Hematopoietic multipotent progenitor cell treated with erythropoietin and hydrocortisone succinate and interleukin-3 and kit ligand, for 17 days (in vitro differentiated cells): ENCODE results near the gene SBNO2.

Source experiments
- DNase-seq: peaks from one replicate; pipeline ENCODE4 v3.0.0-alpha.2; 2015; ENCODE audit warnings: low spot score

SBNO2 gene

DNA sequence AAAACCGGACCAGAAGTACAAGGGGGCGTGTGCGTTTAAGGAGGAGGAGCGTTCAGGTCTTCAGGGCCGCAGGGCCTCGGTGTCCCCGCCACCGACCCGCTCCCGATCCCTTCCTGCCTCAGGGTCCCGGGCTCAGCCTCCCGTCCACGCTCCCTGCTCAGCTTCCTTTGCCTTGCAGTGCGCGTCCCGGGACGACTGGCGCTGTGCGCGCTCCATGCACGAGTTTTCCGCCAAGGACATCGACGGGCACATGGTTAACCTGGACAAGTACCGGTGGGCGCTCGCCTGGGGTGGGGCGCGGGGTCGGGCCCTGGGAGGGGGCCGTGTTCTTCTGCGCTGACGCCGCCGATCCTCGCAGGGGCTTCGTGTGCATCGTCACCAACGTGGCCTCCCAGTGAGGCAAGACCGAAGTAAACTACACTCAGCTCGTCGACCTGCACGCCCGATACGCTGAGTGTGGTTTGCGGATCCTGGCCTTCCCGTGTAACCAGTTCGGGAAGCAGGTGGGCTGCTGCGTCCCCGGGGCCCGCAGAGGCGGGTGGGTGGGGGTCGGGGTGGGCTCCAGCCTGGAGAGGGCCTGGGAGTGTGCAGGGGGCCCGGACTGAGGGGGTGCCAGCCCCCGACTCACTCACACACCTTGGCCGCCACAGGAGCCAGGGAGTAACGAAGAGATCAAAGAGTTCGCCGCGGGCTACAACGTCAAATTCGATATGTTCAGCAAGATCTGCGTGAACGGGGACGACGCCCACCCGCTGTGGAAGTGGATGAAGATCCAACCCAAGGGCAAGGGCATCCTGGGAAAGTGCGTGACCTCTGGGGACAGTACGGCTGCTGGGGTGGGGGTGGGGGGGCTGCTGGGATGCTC lies 68.8 kb downstream of the SBNO2 start:
- no peak for DNase-seq

DNA sequence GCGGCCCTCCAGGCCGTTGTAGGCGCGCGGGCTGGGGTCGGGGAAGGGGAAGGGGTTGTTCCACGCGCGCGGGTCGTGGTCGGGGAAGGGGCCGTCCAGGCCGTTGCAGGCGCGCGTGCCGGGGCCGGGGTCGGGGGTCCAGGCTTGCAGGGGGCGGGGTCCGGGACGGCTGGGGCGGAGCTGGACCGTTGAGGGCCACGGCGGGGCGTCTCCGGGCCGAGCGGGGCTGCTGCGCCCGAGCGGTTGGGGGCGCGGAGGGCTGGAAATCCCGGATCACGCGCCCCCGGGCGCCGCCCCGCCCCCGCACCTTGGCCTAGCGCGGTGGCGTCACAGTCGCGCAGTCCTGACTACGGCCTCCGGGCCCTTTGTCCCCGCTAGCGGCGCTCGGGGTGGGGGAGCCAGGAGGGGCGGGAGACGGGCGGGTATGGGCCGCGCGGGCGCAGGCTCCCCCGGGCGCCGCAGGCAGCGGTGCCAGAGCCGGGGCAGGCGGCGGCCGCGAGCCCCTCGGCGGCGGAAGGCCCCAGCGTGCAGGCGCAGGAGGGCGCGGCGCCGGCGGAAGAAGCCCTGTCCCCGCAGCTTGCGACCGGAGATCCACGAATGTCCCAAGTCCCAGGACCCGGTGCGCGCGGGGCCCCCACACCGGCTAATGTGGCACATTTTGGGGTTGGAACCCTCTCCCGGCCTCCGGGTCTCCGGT lies 69.6 kb downstream of the SBNO2 start:
- peak; percentile 55 for DNase-seq

DNA sequence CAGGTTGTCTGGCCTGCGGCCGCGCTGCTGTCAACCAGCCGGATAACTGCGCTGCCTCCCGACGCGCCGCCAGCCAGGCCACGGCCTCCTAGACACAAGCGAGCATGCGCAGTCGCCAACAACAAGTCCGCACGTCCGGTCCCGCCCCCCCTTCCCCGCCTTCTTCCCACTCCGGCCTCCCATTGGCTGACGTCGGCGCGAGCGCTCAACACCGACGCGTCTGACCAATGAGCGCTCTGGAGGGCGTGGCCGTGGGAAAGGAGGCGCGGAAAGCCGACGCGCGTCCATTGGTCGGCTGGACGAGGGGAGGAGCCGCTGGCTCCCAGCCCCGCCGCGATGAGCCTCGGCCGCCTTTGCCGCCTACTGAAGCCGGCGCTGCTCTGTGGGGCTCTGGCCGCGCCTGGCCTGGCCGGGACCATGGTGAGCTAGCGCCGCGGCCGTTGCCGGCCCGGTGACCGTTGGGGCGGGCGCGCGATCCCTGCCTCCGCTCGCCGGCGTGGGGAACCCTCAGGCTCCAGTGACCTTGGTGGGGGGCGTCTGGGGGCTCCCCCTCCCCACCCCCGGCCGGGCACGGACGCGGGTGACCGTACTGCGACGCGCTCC lies 70.3 kb downstream of the SBNO2 start, which contains the start of gene GPX4:
Gene GPX4 (plus strand): TSS at position 287 of the 603 bp plus-strand sequence. CDS start 50 bp downstream, at position 337.
- DNase-seq: peak; percentile 100

DNA sequence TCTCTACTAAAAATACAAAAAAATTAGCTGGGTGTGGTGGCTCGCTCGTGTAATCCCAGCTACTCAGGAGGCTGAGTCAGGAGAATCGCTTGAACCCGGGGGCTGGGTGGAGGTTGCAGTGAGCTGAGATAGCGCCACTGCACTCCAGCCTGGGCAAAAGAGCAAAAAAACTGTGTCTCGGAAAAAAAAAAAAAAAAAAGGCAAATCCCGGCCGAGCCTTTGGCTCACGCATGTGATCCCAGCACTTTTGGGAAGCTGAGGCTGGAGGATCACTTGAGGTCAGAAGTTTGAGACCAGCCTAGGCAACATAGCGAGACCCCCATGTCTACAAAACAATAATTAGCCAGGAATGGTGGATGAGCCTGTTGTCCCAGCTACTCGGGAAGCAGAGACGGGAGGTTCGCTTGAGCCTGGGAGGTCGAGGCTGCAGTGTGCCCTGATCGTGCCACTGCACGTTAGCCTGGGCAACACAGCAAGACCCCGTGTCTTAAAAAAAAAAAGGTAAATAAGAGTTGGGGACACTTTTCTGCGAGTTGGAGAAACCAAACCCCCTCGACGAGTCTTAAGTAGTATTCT lies 70.8 kb downstream of the SBNO2 start:
- peak; percentile 66 for DNase-seq

DNA sequence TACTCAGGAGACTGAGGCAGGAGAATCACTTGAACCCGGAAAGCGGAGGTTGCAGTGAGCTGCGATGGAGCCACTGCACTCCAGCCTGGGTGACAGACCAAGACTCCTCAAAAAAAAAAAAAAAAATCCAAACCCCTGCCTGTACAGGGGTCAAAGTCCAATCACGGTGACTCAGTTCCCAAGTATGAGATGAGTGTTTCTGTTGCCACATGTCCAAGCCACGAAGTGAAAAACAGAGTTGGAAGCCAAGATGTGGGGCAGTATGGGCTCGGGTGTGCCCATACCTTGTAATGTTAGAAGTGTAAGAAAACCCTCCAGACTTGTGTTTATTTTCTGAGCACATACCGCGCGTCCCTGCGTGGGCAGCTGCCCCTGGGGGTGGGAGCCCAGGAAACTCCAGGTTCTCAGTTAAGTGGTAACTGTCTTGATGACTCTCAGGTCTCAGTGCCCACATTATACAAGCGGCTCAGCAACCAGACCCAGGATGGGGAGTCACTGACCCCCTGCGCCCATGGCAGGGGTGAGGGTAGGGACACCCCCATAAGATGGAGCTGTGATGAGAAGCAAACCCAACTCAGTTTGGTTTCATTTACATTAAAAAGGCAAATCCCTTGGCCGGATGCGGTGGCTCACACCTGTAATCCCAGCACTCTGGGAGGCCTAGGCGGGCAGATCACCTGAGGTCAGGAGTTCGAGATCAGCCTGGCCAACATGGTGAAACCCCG lies 71.5 kb downstream of the SBNO2 start:
- peak; percentile 70 for DNase-seq

DNA sequence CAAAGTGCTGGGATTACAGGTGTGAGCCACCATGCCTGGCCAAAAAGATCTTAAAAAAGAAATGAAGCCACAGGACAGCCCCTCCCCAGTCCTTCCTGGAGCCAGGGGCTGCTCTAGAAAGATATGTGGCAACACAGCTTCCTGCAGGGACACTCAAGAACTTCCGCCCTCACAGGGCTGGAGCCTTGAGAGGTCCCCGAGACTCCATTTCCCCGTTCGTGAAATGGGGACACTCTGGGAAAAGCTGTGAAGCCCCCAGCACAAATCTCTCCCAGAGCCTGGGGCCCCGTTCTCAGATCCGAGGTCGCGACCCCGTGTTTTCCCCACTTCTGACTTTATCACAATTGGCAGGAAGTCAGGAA lies 72.8 kb downstream of the SBNO2 start:
- DNase-seq: no peak

GRCh38 chr19:1098177-1099051 lies 75.7 kb downstream of the SBNO2 start:
- peak; percentile 30 for DNase-seq

DNA sequence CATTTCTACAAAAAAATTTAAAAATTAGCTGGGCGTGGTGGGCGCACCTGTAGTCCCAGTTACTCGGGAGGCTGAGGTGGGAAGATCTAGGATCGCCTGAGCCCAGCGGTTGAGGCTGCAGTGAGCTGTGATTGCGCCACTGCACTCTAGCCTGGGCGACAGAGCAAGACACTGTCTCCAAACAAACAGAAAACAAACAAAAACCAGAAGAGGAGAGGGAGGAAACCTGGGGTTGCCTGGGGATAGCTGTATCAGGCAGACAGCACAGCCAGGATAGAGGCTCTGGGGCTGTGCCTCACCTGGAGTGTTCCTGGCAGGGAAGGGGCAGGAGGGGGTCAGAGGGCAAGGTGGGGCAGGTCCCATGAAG lies 76.3 kb downstream of the SBNO2 start:
- no peak for DNase-seq

- DNase-seq: peak; percentile 99
Observed at GRCh38 chr19:1094978-1095701, 78.9 kb downstream of the SBNO2 start, which contains the start of gene POLR2E. Gene POLR2E, minus strand, starts transcription at chr19:1095375. Its CDS starts 60 bp downstream, at chr19:1095315.

DNA sequence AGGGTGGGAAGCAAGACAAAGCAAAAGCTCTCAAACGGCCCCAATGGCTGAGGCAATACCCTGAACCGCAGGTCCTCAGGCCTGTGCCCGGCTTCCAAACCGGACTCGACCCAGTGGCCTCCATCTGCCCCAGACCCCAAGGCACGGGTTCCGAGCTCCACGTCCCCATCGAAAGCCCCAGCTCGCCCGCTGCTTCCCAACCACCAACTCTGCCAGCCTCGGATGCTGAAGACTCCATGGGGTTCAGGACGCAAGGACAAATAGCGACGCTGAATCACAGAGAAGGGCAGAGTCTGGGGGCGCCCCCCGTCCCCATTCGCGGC lies 79.5 kb downstream of the SBNO2 start:
- no peak for DNase-seq

- DNase-seq: no peak
Observed at GRCh38 chr19:1093811-1094553, 80.1 kb downstream of the SBNO2 start.

DNA sequence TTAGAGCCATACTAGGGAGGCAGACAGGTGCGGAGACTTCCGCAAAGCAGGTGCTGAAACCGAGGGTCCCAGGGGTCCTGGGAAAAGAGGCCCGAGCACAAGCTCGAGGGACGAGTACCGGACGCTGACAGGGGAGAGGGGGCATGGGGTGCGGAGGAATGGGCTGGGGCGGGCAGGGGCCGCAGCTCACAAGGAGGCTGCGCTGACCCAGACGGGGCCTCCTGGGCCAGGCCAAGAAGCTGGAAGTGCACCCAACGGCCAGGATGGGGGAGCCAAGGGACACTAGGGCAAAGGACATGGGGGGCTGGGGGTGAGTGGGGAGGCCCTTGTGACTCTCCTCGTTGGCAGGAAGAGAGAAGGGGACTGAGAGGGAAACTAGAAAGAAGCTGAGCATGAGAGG lies 80.7 kb downstream of the SBNO2 start:
- DNase-seq: no peak

DNA sequence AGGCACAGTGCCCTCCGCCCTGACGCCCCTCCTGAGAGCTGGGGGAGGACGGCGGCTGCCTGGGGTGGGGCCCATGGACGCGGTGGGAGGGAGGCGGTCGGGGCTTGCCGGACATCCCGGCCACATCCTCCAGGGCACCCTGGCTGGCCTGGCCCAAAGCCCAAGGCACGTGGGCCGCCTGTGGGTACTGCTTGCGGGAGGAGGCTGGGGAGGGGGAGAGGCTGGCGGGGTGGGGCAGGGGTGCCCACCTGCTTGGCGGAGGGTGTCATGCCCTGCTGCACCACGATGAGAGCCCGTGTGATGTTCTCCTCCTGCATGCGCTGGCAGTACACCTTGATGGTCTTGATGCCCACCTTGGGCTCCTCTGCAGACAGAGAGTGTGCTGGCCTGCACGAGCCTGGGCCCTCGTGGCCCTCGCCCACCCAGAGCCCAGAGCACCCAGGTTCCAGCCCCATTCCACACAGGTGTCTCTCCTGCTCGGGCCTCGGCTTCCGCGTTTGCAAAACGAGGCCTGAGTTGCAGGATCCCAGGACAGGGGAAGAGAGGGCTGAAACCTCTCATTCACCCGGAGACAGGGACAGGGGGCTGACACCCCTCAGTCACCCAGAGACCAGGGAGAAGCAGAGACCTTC lies 82.4 kb downstream of the SBNO2 start:
- no peak for DNase-seq

DNA sequence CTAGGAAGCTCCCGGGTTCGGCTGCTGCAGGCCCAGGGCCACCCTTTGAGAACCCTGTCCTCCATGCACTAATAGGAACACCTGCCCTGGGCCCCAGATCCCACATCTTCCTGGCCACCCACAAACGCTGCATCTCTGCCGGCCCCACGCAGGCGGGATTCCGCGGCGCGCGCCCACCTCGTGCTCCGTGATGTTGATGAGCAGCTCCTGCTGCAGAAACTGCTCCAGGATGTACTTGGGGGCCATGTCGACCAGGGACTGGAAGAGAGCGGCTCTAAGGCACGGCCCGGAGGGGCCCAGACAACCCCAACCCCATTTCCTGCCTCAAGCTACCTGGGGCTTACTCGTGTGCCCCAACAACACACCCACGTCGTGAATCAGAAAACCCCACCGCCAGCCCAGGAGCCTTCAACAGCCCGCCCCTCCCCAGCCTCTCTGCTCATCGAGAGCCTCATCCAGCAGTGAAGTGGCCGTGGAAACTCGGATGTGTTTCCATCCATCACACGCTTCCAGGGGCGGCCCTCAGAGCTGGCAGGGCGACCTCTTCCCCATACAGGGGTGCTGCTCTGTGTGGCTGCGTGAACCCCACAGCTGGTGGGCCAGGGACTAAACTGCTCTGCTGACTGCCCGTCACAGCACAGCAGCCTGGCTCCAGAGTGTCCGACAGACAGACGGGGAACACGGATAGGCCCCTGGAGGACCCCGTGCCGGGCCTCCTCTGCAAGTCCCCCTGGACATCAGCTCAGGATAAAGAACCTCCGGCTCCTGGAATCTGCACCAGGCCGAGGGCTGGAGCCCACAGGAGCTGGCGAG lies 83.1 kb downstream of the SBNO2 start:
- DNase-seq: no peak

DNA sequence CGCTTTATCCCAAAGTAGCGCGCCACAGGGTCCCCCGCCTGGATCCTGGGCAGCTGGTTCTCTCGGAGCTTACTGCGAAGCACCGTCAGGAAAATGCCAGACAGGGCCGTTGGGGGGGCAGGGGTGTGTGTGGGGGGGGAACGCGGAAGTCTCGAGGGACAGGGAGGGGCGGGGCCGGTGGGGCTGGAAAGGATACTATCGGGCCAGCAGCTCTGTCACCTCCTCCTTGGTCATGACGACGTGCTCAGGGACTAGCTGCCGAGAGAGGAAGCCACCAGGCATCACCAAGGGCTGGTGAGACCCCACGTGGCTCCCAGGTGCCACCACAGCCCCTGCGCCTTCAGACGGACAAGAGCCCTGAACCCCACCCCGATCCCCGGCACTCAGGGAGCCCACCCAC lies 84.2 kb downstream of the SBNO2 start:
- DNase-seq: no peak

GRCh38 chr19:1089126-1089771 lies 84.8 kb downstream of the SBNO2 start:
- DNase-seq: no peak

- DNase-seq: no peak
Observed at GRCh38 chr19:1088416-1089010, 85.6 kb downstream of the SBNO2 start.
